DOHH2 (cell line): Measurements from ENCODE around the gene FOXG1.

Experiments used
- H3F3A ChIP-seq: fragments of 200-600 bp; sonication (generic), shearing (Covaris generic); 2 replicates; pipeline ENCODE4 v1.6.0; 2016; ENCODE audit warnings: antibody characterized with exemption, mild to moderate bottlenecking; ENCODE audit not compliant: control insufficient read depth, insufficient read depth
- H3K27ac ChIP-seq: fragments of 200-600 bp; sonication (generic); 2 replicates; pipeline ENCODE4 v1.5.1; 2014; ENCODE audit warnings: low read depth, mild to moderate bottlenecking, low read length, moderate library complexity
- H3K27me3 ChIP-seq: fragments of 200-600 bp; sonication (generic); 2 replicates; pipeline ENCODE4 v1.6.1; 2014; ENCODE audit warnings: mild to moderate bottlenecking, low read length, mixed read lengths; ENCODE audit not compliant: control insufficient read depth
- H3K36me3 ChIP-seq: fragments of 200-600 bp; sonication (generic); 2 replicates; pipeline ENCODE4 v1.6.1; 2014; ENCODE audit warnings: mild to moderate bottlenecking, low read length, moderate library complexity, mixed read lengths; ENCODE audit not compliant: control insufficient read depth
- H3K4me1 ChIP-seq: fragments of 200-600 bp; sonication (generic); 2 replicates; pipeline ENCODE4 v1.6.1; 2014; ENCODE audit warnings: mild to moderate bottlenecking, low read length, mixed read lengths; ENCODE audit not compliant: control insufficient read depth
- H3K4me2 ChIP-seq: fragments of 200-600 bp; sonication (generic); 2 replicates; pipeline ENCODE4 v1.6.0; 2014; ENCODE audit warnings: mild to moderate bottlenecking, low read length, moderate library complexity
- H3K4me3 ChIP-seq: fragments of 200-600 bp; sonication (generic); 2 replicates; pipeline ENCODE4 v1.5.1; 2014; ENCODE audit warnings: mild to moderate bottlenecking, low read length, mixed read lengths
- H3K79me2 ChIP-seq: fragments of 200-600 bp; sonication (generic); 2 replicates; pipeline ENCODE4 v1.6.1; 2014; ENCODE audit warnings: mild to moderate bottlenecking, low read length, mixed read lengths; ENCODE audit not compliant: control insufficient read depth
- H3K9me2 ChIP-seq: fragments of 200-600 bp; sonication (generic); replicated peaks from 2 replicates; pipeline ENCODE4 v1.6.1; 2014; ENCODE audit warnings: mild to moderate bottlenecking, low read length, mixed read lengths; ENCODE audit not compliant: control insufficient read depth
- H3K9me3 ChIP-seq: fragments of 200-600 bp; sonication (generic); 2 replicates; pipeline ENCODE4 v1.6.1; 2014; ENCODE audit warnings: antibody characterized with exemption, low read length, mixed read lengths; ENCODE audit not compliant: control insufficient read depth, insufficient read depth
- H4K20me1 ChIP-seq: fragments of 200-600 bp; sonication (generic); 2 replicates; pipeline ENCODE4 v1.6.0; 2014; ENCODE audit warnings: low read depth, mild to moderate bottlenecking, antibody characterized with exemption, low read length, moderate library complexity; ENCODE audit not compliant: control insufficient read depth, insufficient read depth
- EZH2phosphoT487 ChIP-seq: fragments of 200-600 bp; sonication (generic); IDR thresholded peaks from 2 replicates; pipeline ENCODE4 v1.6.1; 2017; ENCODE audit warnings: borderline replicate concordance, mild to moderate bottlenecking, antibody characterized with exemption, low read length, moderate library complexity, mixed read lengths
- TF ChIP-seq, protein P1 (sequence below): fragments of 200-600 bp; sonication (generic); IDR thresholded peaks from one replicate; pipeline ENCODE4 v1.5.1; 2014; ENCODE audit warnings: antibody characterized with exemption, mild to moderate bottlenecking, low read depth, low read length; ENCODE audit not compliant: poor library complexity, severe bottlenecking

FOXG1 gene

DNA sequence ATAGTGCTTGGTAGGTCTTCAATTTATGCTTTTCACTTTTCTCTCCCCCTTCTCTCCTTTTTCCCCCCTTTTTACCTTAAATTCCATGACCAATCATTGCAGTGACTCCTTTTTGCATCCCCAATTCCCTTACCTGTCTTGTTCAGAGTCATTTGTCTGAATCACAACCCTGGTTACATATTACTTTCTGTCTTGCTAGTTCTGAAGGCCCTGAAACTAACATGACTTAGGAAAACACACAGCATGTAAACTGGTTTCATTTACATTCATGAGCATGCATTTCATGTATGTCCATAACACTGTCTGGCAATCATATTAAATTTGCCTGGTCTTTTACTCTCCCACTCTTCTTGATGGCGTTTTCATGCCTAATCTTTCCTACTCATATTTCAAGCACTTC lies 20.3 kb upstream of the FOXG1 start:
- no peaks in the 10 kb centered on the region for H3K4me1 ChIP-seq
- H3K9me3 ChIP-seq: no peaks in the 10 kb centered on the region
- H3F3A ChIP-seq: no peaks in the 10 kb centered on the region
- no peaks in the 10 kb centered on the region for H3K27me3 ChIP-seq
- TF ChIP-seq, protein P1, sequence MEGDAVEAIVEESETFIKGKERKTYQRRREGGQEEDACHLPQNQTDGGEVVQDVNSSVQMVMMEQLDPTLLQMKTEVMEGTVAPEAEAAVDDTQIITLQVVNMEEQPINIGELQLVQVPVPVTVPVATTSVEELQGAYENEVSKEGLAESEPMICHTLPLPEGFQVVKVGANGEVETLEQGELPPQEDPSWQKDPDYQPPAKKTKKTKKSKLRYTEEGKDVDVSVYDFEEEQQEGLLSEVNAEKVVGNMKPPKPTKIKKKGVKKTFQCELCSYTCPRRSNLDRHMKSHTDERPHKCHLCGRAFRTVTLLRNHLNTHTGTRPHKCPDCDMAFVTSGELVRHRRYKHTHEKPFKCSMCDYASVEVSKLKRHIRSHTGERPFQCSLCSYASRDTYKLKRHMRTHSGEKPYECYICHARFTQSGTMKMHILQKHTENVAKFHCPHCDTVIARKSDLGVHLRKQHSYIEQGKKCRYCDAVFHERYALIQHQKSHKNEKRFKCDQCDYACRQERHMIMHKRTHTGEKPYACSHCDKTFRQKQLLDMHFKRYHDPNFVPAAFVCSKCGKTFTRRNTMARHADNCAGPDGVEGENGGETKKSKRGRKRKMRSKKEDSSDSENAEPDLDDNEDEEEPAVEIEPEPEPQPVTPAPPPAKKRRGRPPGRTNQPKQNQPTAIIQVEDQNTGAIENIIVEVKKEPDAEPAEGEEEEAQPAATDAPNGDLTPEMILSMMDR: no peak
- TF ChIP-seq EZH2phosphoT487: no peak
- no peaks in the 10 kb centered on the region for H3K36me3 ChIP-seq
- H3K4me3 ChIP-seq: no peak overlapping the region
- no peak overlapping the region for H3K4me2 ChIP-seq
- no peaks in the 10 kb centered on the region for H4K20me1 ChIP-seq
- no peaks in the 10 kb centered on the region for H3K9me2 ChIP-seq
- H3K27ac ChIP-seq: no peak overlapping the region
- no peaks in the 10 kb centered on the region for H3K79me2 ChIP-seq

DNA sequence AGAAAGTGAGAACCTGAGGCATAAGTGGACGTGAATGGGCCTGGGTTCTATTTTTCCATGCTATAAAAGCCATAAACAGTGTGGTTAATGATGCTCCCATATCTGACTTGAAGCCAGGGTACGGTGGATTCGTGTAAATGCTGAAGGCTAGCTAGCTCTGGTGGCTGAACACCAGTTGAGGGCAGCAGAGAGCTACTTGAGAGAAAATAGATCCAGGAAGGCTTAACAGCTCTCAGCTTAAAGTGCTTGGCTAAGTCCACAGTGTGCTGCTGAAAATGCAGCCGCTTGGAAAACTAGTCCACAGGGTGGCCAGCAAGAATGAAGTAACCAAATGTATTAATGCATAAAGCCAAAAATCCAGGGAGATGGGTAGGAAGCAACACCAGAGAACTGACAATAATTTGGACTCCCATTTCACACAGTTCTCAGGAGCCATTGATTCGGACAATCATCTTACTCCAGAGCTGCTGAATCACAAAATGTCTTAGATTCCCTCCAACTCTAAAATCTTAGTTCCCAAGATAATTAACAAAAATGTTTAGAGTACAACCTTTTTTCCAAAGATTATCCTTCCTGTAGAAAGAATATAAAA lies 15.0 kb upstream of the FOXG1 start:
- no peaks in the 10 kb centered on the region for H3F3A ChIP-seq
- H3K9me2 ChIP-seq: no peaks in the 10 kb centered on the region
- H3K4me3 ChIP-seq: no peak overlapping the region
- H3K79me2 ChIP-seq: no peaks in the 10 kb centered on the region
- TF ChIP-seq EZH2phosphoT487: no peak
- TF ChIP-seq, protein P1: peak; percentile 65
- H3K4me2 ChIP-seq: no peak overlapping the region
- no peaks in the 10 kb centered on the region for H3K36me3 ChIP-seq
- H4K20me1 ChIP-seq: no peaks in the 10 kb centered on the region
- no peaks in the 10 kb centered on the region; the same call in 1 of the 2 replicates for H3K27me3 ChIP-seq
- no peak overlapping the region for H3K27ac ChIP-seq
- no peaks in the 10 kb centered on the region for H3K9me3 ChIP-seq
- H3K4me1 ChIP-seq: no peaks in the 10 kb centered on the region

- no peaks in the 10 kb centered on the region for H3K79me2 ChIP-seq
- no peak overlapping the region for H3K27ac ChIP-seq
- TF ChIP-seq EZH2phosphoT487: no peak
- TF ChIP-seq, protein P1: peak; percentile 66
- no peak overlapping the region for H3K4me2 ChIP-seq
- H4K20me1 ChIP-seq: no peaks in the 10 kb centered on the region
- H3K9me2 ChIP-seq: no peaks in the 10 kb centered on the region
- H3F3A ChIP-seq: no peaks in the 10 kb centered on the region
- no peaks in the 10 kb centered on the region for H3K4me1 ChIP-seq
- no peak overlapping the region for H3K4me3 ChIP-seq
- H3K9me3 ChIP-seq: no peaks in the 10 kb centered on the region
- no peaks in the 10 kb centered on the region for H3K36me3 ChIP-seq
- H3K27me3 ChIP-seq: no peaks in the 10 kb centered on the region; the same call in 1 of the 2 replicates
Observed at GRCh38 chr14:28754209-28754985, 12.2 kb upstream of the FOXG1 start.
